Calu3 (cell line): Measurements from ENCODE around the gene CSRNP3. TPM values are rescaled to one million over a fixed set of nuclear protein-coding genes. Genes with fewer than 3 reads are reported as not detected.

ENCODE experiments used
- BruUV-seq: library from RNA; stranded (reverse); fragments of 400-500 nt; replicated peaks from 2 replicates; lab custom pipeline; 2021; lab: Mats Ljungman, UMichigan
- CTCF ChIA-PET: fragments of 300-600 bp; sonication (Branson Sonifier 250); formaldehyde crosslinking; loops from one replicate; lab custom pipeline; 2022; ENCODE audit warnings: antibody characterized with exemption; lab: Charles Lee
- DNase-seq: peaks from one replicate; pipeline ENCODE4 v3.0.0; 2022
- H3K27ac Mint-ChIP-seq: one replicate; pipeline ENCODE4 v1.8.0; 2022; ENCODE audit warnings: mixed read lengths; ENCODE audit not compliant: unreplicated experiment
- H3K27me3 Mint-ChIP-seq: one replicate; pipeline ENCODE4 v1.8.0; 2022; ENCODE audit warnings: mixed read lengths; ENCODE audit not compliant: unreplicated experiment
- H3K36me3 Mint-ChIP-seq: one replicate; pipeline ENCODE4 v1.8.0; 2022; ENCODE audit warnings: mild to moderate bottlenecking, moderate library complexity, mixed read lengths; ENCODE audit not compliant: insufficient read depth, unreplicated experiment
- H3K4me1 Mint-ChIP-seq: one replicate; pipeline ENCODE4 v1.8.0; 2022; ENCODE audit warnings: mild to moderate bottlenecking, low read depth, mixed read lengths; ENCODE audit not compliant: unreplicated experiment
- H3K4me3 Mint-ChIP-seq: one replicate; pipeline ENCODE4 v1.8.0; 2022; ENCODE audit warnings: mild to moderate bottlenecking, low read depth, moderate library complexity, mixed read lengths; ENCODE audit not compliant: unreplicated experiment
- H3K9me3 Mint-ChIP-seq: one replicate; pipeline ENCODE4 v1.8.0; 2022; ENCODE audit warnings: low read depth, mixed read lengths; ENCODE audit not compliant: unreplicated experiment
- CTCF ChIP-seq: fragments of 200-600 bp; IDR thresholded peaks from one replicate; pipeline ENCODE4 v1.8.0; 2022; ENCODE audit warnings: antibody characterized with exemption; ENCODE audit not compliant: unreplicated experiment
- intact Hi-C: fragments of 100-400 bp; cut with micrococcal nuclease; formaldehyde crosslinking; loops from one replicate; pipeline ENCODE4 v1.10.0; 2022; ENCODE audit not compliant: unreplicated experiment
- total RNA-seq: library from RNA; stranded (reverse); gene quantifications from 2 replicates; pipeline ENCODE4 v1.2.3, GENCODE V29; 2022

CSRNP3 gene
- total RNA-seq, 1 experiment from 2014 or later: 1.8 TPM

- Mint-ChIP-seq H3K4me1 (no peaks in the 10 kb centered on the region), H3K27me3 (no peaks in the 10 kb centered on the region), H3K36me3 (no peaks in the 10 kb centered on the region), H3K4me3 (no peak overlapping the region), H3K27ac (no peak overlapping the region), H3K9me3 (no peaks in the 10 kb centered on the region)
- TF ChIP-seq CTCF: no peak
- no peak for DNase-seq
- intact Hi-C loops: no loop called here
- CTCF ChIA-PET: no interaction called here
- no TSS peak for BruUV-seq
Measured at GRCh38 chr2:165427686-165428085, 41.8 kb upstream of the CSRNP3 start.

GRCh38 chr2:165428926-165429325, 40.6 kb upstream of the CSRNP3 start:
- DNase-seq: no peak
- no peak for TF ChIP-seq CTCF
- intact Hi-C loops: no loop called here
- CTCF ChIA-PET: no interaction called here
- Mint-ChIP-seq H3K27me3 (no peaks in the 10 kb centered on the region), H3K9me3 (no peaks in the 10 kb centered on the region), H3K4me1 (no peaks in the 10 kb centered on the region), H3K4me3 (no peak overlapping the region), H3K36me3 (no peaks in the 10 kb centered on the region), H3K27ac (no peak overlapping the region)
- BruUV-seq: no TSS peak

- intact Hi-C loops: no loop called here
- Mint-ChIP-seq H3K9me3 (no peaks in the 10 kb centered on the region), H3K27me3 (no peaks in the 10 kb centered on the region), H3K4me3 (no peak overlapping the region), H3K36me3 (no peaks in the 10 kb centered on the region), H3K27ac (no peak overlapping the region), H3K4me1 (no peaks in the 10 kb centered on the region)
- TF ChIP-seq CTCF: no peak
- BruUV-seq: no TSS peak
- CTCF ChIA-PET: no interaction called here
- DNase-seq: no peak
Measured at GRCh38 chr2:165431014-165431413, 38.5 kb upstream of the CSRNP3 start.

- Mint-ChIP-seq H3K27ac (no peak overlapping the region), H3K36me3 (no peaks in the 10 kb centered on the region), H3K4me3 (no peak overlapping the region), H3K9me3 (no peaks in the 10 kb centered on the region), H3K27me3 (no peaks in the 10 kb centered on the region), H3K4me1 (no peaks in the 10 kb centered on the region)
- DNase-seq: no peak
- no peak for TF ChIP-seq CTCF
- CTCF ChIA-PET: no interaction called here
- BruUV-seq: no TSS peak
- intact Hi-C loops: no loop called here
Measured at GRCh38 chr2:165432234-165432966, 37.1 kb upstream of the CSRNP3 start.
